HG02840 (cell line): ENCODE data around the gene SLF2.
A peak's percentile ranks its signal among the peaks of the same experiment; 100 is the strongest.

Experiments used
- ATAC-seq: cut with Tn5 transposase; IDR thresholded peaks from one replicate; pipeline ENCODE4 v1.9.1; 2021; ENCODE audit warnings: mild to moderate bottlenecking, moderate library complexity, moderate number of reproducible peaks; ENCODE audit not compliant: unreplicated experiment, low FRiP score

SLF2 gene

DNA sequence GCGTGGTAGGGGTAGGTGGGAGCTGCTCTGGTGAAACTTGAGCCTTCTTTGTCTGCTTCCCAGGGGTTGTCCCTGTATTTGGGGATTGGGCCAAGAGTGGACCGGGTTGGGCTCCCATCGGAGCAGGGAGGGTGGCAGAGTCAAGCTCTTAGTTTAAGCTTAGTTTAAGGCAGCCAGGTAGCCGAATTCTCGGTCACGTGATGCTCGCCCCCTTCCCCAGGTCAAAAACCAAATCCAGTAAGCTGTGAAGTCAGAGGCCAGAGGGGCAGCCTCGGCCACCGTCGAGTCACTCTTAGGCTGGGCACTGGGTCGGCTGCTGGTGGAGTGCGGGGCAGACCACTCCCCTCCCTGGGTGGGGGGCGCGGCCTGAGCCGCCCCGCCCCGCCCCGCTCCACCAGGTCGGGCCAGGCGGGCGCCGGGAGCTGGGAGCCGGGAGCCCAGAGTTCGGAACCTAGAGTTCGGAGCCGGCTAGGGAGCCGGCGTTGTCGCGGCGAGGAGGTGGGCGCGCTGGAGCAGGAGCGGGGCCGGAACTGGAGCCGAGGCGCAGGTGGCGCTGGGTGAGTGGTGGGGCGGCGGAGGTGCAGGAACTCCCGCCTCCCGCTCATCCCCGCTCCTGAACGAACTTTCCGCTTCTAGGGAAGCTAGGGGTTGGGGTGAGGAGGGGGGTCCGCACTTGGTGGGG is 84.1 kb downstream of the SLF2 start:
- peak; percentile 17 for ATAC-seq

DNA sequence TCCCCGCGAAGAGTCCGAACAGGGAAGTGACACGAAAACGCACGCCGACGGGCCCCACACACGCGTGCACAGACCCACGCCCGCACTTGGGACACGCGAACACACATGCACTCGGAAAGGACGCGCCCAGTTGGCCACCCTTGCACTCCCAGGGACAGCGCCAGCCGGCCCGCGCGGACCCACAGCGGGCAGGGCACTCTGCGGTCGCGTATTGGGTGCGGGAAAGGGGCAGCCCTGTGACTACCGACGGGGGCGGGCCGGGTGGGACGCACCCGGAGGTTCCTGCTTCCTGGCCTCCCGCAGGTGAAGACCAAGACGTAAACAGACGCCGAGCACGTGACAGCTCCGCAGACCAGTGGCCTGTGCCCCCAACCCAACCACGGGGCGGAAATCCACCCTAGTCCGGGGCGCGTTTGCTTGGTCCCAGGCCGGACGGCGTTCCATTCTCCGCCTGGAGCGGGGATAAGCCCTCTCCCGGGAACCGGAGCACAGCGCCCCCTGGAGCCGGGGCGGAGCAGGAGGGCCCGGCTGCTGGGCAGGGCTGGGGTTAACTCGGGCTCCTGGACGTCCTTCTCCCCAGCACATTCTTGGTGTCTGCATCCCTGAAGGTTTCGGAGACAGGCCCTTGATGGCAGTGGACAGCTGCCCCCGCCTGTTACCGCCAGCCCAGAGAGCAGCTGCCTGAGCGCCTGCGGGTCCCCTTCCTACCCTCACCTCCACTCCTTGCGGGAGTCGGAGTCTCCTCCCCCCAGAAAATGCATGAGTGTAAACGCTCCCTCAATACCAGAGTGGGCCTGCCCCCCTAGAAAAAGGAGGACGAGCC is 84.8 kb downstream of the SLF2 start:
- peak; percentile 26 for ATAC-seq

DNA sequence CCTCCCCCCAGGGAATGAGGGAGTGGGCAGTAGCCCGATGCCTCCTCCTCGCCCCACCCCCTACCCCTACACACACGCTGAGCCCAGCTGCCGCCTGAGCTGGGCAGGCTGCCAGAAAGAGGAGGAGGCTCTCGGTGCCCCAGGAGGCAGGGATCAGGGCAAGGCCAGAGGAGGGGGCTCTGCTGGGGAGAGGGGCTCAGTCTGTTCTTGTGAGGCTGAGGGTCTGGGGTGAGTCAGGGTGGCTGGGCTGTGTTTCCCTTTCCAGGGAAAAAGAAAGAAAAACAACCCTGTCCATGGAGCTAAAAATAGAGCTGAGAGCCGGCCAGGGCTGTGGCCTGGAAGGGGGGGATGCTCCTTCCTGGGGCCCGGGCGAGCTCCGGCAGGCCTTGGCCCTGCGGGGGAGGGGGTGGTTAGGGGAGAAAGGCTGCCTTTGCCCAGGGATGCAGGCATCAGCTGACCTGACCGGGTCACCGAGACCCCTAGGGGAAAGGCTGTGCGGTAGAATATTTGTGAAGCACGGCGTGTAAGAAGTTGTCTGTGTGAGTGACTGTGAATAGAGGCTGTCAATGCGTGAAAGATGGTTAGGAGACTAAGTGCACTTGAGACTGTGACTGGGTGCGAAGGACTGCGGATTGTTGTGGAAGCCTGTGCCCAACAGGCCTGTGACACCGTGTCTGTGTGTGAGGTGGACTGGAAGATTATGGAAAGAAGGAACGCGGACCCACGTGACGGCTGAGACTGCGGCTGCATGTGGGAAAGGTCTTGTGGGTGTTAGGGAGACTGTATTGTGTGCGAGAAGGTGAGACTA is 85.6 kb downstream of the SLF2 start:
- peak; percentile 8 for ATAC-seq

DNA sequence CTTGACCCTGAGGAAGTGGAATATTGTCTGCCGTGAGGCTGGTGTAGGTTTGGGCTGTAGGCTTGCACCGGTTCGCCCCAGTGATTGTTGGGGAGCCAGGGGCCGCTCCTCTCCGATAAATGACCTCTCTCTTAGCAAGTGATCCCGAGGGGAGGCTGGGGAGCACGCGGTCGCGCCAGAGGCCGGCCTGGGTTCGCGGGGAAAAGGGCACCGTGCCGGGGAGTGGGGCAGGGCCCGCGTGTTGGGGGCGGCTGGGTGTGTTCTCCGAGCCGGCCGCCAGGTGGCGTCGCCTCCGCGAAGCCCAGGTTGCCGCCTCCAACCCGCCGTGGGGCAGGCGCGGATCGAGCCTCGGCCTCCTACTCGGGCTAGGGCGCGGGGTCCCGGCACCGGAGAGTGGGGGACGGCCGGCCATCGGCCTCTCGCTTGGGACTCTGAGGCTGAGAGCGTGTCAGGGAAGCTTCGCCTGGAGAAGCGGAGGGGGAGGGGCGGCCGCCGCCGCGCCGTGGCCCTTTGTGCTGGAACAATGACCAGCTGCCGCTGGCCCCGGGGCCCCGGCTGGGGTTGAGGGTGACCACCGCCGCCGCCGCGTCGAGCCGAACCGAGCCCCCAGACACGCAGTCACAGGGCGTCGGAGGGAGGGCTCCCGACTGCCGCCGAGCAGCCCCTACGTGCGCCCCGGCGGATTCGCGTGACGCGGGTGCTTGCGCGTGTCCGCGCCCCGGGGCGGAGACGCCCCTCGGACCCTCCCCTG is 86.4 kb downstream of the SLF2 start:
- peak; percentile 42 for ATAC-seq

DNA sequence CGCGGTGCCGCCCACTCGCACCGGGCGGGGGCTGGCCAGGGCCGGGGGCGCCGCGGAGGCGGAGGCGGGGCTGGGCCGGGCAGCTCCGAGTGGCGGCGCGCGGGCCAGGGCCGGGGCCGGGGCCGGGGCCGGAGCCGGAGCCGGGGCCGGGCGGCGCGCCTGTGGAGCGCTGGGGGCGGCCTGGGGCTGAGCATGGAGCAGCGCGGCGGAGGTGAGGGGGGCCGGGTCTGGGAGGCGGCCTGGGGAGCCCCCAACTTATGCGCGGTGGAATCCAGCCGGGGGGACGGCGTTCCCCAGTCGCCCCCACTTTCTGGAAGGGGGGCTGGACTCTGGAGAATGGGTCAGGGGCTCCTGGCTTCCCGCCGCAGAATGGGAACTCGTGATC is 87.0 kb downstream of the SLF2 start, which contains the start of gene LZTS2:
TSS of gene LZTS2 (plus strand) at position 67 of the 385 bp plus-strand sequence. CDS start 2,731 bp downstream, outside the sequence.
- no peak for ATAC-seq

DNA sequence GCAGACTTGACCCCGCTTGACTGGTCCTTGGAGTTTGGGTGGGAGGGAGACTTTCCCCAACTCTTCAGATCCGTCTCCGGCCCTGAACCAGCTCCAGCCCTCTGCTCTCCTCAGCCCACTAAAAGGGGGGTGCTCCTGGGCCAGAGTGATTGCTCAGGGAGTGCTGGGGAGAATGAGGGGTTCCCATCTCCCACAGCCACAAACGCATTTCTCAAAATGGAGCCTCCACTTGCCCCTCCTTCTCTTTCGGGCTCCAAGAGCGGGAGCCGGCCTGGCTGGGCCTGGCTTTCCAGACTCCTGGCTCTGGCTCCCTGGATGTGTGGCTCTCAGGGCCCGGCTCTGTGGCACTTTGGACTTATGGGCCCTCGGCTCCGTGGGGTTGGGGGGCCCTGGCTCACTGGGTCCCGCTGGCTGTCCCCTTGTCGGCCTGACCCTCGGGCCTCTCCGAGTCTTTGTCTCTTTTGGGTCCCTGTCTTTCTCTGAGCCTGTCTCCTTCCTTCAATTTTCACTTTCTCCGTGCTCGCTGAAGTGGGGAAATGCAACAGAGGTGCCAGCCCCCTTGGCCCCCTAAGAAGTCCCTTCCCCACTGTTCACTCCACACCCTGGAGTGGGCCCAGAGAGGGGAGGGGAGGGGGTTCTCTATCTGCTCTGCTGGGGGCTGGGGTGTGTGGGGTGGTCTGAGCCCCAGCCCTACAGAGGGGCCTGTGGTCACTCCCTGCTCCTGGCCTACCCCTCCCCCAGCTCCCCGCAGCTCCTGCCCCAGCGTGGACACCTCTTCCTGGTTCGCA is 87.6 kb downstream of the SLF2 start:
- ATAC-seq: no peak

DNA sequence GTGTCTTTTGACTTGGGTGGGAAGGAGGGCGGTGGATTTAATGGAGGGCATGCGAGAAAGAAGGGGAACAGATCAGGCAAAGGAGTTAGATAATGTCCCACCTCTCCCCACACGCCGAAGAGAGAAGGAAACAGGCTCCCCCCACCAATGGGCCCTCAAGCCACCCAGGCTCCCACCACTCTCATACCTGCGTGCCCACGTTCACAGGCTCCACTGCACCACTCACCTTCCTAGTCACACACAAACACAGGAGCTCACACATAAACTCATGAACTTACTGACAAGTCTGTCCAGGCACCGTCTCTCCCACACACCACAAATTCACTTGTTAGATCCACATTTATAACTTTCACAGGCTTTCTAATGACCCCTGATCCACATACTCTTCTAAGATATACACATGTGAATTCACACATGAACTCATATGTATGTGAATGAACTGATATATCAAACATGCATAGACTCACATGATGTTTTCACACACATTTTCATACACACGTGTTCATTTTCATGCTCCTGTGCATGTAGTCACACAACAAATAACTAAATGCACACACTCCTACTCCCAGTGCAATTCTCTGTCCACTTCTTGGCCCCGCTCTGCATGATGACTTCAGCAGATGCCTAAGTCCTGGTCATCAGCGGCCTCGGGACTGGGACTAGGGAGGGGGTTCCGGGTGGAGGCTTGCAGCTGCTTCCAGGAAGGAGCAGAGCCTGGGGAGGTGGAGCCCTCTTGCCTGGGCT is 88.3 kb downstream of the SLF2 start:
- ATAC-seq: no peak

DNA sequence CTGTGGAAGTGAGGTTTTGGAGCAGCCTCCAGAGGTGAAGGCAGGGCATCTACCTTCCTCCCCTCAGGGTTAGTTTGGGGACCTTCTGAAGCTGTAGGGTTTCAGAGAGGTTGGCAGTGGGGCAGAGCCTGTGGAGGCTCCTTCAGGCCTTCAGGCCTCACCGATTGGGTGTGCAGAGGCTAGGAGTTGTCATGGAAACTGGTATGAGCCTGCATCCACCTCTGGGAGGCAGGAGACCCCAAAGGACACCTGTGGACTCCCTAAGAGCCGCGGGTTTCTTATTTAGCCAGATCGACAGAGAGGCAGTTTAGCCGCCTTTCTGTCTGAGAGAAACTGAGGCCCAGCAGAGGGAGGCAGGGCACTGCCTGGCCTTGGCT is 88.9 kb downstream of the SLF2 start:
- ATAC-seq: no peak

DNA sequence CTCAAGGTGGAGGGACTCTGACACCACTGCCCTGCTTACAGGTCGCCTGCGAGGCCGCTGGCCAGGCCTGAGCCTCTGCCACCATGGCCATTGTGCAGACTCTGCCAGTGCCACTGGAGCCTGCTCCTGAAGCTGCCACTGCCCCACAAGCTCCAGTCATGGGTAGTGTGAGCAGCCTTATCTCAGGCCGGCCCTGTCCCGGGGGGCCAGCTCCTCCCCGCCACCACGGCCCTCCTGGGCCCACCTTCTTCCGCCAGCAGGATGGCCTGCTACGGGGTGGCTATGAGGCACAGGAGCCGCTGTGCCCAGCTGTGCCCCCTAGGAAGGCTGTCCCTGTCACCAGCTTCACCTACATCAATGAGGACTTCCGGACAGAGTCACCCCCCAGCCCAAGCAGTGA is 89.7 kb downstream of the SLF2 start:
- ATAC-seq: no peak

DNA sequence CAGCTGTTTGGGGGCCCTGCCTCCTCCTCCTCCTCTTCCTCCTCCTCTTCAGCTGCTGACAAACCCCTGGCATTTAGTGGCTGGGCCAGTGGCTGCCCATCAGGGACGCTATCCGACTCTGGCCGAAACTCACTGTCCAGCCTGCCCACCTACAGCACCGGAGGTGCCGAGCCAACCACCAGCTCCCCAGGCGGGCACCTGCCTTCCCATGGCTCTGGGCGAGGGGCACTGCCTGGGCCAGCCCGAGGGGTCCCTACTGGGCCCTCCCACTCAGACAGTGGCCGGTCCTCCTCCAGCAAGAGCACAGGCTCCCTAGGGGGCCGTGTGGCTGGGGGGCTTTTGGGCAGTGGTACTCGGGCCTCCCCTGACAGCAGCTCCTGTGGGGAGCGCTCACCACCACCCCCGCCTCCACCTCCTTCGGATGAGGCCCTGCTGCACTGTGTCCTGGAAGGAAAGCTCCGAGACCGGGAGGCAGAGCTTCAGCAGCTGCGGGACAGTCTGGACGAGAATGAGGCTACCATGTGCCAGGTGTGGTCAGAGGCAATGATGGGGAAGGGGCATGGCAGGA is 91.0 kb downstream of the SLF2 start:
- no peak for ATAC-seq

DNA sequence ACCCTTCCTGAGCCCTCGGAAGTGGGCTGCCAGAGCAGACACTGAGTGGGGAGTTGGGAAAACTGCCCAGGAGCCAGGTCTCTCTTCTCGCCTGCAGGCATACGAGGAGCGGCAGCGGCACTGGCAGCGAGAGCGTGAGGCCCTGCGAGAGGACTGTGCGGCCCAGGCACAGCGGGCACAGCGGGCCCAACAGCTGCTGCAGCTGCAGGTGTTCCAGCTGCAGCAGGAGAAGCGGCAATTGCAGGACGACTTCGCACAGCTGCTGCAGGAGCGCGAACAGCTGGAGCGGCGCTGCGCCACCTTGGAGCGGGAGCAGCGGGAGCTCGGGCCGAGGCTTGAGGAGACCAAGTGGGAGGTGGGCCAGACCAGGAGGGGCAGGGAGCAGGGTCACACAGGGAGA is 92.6 kb downstream of the SLF2 start:
- ATAC-seq: no peak

DNA sequence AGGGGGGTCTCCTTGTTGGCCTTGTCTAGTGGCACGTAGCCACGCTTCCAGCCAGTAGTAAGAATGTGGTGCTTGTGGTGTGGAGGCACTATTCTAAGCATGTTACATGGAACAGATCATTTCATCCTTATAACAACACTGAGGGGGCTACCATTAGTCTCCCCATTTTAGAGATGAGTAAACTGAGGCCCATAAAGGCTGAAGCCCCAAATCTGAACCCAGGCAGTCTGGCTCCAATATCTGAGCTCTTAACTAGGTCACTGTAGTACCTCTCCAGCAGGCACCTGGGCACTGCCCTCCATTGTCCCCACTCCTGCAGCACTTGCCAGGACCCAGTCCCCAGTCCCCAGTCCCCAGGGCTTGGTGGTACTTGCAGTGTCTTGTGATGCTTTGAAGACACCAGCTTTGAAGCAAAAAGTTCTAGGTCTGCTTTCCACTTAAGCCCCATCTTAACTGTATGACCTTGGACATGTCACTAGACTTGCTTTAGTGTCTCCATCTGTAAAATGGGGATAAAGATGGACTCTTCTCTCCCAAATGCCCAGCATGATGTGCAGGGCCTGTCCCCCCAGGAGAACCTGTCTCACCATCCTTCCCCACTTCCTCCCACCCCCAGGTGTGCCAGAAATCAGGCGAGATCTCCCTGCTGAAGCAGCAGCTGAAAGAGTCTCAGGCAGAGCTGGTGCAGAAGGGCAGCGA is 93.3 kb downstream of the SLF2 start:
- no peak for ATAC-seq

DNA sequence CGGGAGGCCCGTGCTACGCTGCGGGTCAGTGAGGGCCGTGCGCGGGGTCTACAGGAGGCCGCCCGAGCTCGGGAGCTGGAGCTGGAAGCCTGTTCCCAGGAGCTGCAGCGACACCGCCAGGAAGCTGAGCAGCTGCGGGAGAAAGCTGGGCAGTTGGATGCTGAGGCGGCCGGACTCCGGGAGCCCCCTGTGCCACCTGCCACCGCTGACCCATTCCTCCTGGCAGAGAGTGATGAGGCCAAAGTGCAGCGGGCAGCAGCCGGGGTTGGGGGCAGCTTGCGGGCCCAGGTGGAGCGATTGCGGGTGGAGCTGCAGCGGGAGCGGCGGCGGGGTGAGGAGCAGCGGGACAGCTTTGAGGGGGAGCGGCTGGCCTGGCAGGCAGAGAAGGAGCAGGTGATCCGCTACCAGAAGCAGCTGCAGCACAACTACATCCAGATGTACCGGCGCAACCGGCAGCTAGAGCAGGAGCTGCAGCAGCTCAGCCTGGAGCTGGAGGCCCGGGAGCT is 93.9 kb downstream of the SLF2 start:
- ATAC-seq: no peak

DNA sequence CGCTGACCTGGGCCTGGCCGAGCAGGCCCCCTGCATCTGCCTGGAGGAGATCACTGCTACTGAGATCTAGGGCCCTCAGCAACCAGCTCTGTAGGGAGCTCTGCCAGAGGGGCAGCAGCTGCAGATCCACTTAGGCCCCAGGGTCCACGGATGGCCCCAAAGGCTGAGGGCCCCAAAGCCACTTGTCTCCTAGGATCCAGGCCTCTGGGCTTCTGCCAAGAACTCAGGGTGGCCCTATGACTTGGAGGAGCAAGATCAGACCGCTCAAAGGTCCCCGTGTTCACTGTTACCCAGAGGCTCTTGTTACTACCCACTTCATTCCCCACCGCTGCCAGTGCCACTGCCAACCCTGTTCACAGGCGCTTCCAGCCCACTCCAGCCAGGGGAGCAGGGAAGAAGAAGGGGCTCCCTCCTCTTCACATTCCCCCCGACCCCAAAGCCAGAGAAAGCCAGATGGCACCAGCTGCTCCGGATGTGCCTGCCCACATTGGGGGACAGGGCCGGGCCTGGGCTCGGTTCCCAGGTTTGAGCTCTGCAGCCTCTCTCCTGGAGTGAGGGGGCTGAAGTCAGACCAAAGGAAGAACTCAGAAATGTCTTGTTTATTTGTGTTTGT is 94.4 kb downstream of the SLF2 start:
- no peak for ATAC-seq

DNA sequence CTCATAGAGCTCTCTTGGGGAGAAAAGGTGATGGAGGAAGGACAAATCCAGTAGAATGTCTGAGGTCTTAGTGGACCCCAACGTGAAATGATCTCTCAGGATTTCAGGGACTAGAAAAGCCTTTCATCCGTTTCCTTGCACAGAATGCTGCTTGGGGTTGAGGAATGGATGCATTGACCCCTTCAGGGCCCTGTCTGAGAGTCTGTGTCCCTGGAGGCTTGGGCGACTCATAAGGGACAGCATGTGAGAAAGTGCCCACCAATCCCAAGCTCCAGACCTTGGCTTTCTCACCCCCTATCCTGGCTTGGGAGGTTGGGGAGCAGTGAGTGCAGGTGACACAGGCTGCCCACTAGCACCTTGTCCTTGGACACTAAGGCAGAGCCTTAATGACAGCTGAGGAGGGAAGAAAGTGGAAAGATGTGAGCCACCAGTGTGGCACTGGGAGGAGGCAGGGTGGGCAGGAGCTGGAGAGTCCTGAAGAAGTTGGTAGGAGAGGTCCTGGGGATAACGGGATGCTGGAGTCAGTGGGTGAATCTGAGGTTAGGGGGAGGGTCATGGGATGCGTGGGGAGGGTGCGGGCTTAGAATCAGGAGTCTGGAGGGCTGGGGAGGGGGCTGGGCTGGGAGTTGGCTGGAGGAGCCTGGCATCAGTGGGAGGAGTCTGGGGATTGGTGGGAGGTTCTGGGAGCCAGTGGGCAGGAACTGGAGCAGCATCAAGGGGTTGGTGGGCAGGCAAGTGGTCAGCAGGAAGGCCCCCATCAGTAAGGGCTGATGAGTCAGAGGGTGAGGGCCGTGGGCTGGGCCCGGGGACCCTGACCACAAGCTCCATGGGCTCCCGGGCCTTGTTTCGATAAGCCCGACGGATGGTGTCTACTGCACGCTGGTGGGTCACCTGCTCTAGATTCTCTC is 95.4 kb downstream of the SLF2 start:
- ATAC-seq: no peak

DNA sequence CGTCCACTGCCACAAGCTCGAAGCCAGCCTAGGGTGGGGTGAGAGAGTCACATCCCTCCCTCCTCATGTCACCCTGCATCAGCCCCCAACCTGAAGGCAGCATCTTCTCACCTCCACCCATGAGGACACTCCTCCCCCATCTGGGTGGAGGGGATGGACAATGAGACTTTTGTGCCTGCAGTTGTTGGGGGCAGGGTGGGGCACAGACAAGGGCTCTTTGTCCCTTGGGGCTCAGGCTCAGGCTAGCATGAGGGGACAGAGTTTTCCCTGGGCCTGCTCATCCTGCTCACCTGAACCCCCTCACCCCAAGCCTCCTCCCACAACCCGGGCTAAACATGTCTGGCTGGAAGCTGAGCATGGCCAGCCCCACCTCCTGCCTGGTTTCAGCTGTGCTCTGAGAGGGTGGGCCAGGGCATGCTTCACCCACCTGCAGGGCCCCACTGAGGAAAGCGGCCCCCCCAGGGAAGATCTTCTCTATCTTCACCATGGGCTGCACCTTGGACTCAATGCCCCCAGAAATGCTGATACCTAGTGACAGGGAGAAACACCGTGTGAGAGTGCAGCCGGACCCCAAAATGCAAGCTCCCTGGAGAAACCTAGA is 96.2 kb downstream of the SLF2 start:
- ATAC-seq: no peak
